IMR-90 (cell line): ENCODE results near the gene GPR180. TPM values are rescaled to one million over a fixed set of nuclear protein-coding genes. Genes with fewer than 3 reads are reported as not detected.
A peak's percentile ranks its signal among the peaks of the same experiment; 100 is the strongest.

ENCODE experiments used
- ATAC-seq: fragments of 200-7000 bp; cut with Tn5 transposase; 2 replicates; pipeline ENCODE4 v1.9.1; 2020; ENCODE audit warnings: low read depth, mild to moderate bottlenecking, moderate library complexity
- BruUV-seq: library from RNA; stranded (reverse); fragments of 400-500 nt; replicated peaks from 2 replicates; lab custom pipeline; 2021; lab: Mats Ljungman, UMichigan
- CTCF ChIA-PET: fragments of 300-600 bp; formaldehyde crosslinking; extraction: SDS; loops from one replicate; lab custom pipeline; 2021; ENCODE audit warnings: antibody characterized with exemption; lab: Yijun Ruan, JAX
- POLR2A ChIA-PET: fragments of 300-600 bp; sonication (Branson Sonifier 250); formaldehyde crosslinking; loops from one replicate; lab custom pipeline; 2022; ENCODE audit warnings: antibody characterized with exemption; ENCODE audit not compliant: unreplicated experiment; lab: Charles Lee
- DNase-seq: peaks from one replicate; pipeline ENCODE4 v3.0.0; 2013
- H2AFZ ChIP-seq: replicated peaks from 2 replicates; pipeline ENCODE3; 2013; ENCODE audit warnings: low read length, mild to moderate bottlenecking; ENCODE audit not compliant: poor library complexity
- H2AK5ac ChIP-seq: 2 replicates; pipeline ENCODE4 v1.6.1; 2013; ENCODE audit warnings: low read depth, low read length, inconsistent platforms
- H2AK9ac ChIP-seq: replicated peaks from 2 replicates; pipeline ENCODE3; 2013; ENCODE audit warnings: mild to moderate bottlenecking, low read depth, low read length, moderate library complexity; ENCODE audit not compliant: poor library complexity
- H2BK120ac ChIP-seq: 2 replicates; pipeline ENCODE4 v1.6.1; 2013; ENCODE audit warnings: low read depth, low read length, inconsistent platforms
- H2BK15ac ChIP-seq: 3 replicates; pipeline ENCODE4 v1.6.1; 2013; ENCODE audit warnings: low read depth, low read length, inconsistent platforms
- H2BK20ac ChIP-seq: 2 replicates; pipeline ENCODE4 v1.6.1; 2013; ENCODE audit warnings: low read depth, mild to moderate bottlenecking, inconsistent platforms, low read length, moderate library complexity
- H2BK5ac ChIP-seq: 2 replicates; pipeline ENCODE4 v1.6.1; 2013; ENCODE audit warnings: mild to moderate bottlenecking, low read depth, low read length, inconsistent platforms; ENCODE audit not compliant: poor library complexity, severe bottlenecking
- H3K14ac ChIP-seq: replicated peaks from 2 replicates; pipeline ENCODE4 v1.6.1; 2013; ENCODE audit warnings: low read depth, low read length, inconsistent platforms
- H3K18ac ChIP-seq: 2 replicates; pipeline ENCODE4 v1.6.1; 2013; ENCODE audit warnings: low read depth, low read length, control low read depth
- H3K23ac ChIP-seq: 2 replicates; pipeline ENCODE4 v1.6.1; 2013; ENCODE audit warnings: low read depth, low read length, inconsistent platforms
- H3K27ac ChIP-seq: 2 replicates; pipeline ENCODE4 v1.5.1; 2013; ENCODE audit warnings: mild to moderate bottlenecking, control low read depth, low read length; ENCODE audit not compliant: insufficient read depth
- H3K27me3 ChIP-seq: 2 replicates; pipeline ENCODE4 v1.6.1; 2013; ENCODE audit warnings: low read length; ENCODE audit not compliant: control insufficient read depth, insufficient read depth
- H3K36me3 ChIP-seq: 2 replicates; pipeline ENCODE4 v1.6.1; 2013; ENCODE audit warnings: low read length, mixed read lengths; ENCODE audit not compliant: control insufficient read depth, insufficient read depth
- H3K4ac ChIP-seq: 2 replicates; pipeline ENCODE4 v1.6.1; 2013; ENCODE audit warnings: low read depth, low read length, inconsistent platforms
- H3K4me1 ChIP-seq: 2 replicates; pipeline ENCODE4 v1.6.1; 2013; ENCODE audit warnings: low read length, mixed read lengths; ENCODE audit not compliant: control insufficient read depth, insufficient read depth
- H3K4me2 ChIP-seq: 2 replicates; pipeline ENCODE4 v1.6.1; 2013; ENCODE audit warnings: low read depth, mild to moderate bottlenecking, control low read depth, low read length, moderate library complexity
- H3K4me3 ChIP-seq: 2 replicates; pipeline ENCODE4 v1.5.1; 2013; ENCODE audit warnings: low read depth, mild to moderate bottlenecking, control low read depth, low read length, moderate library complexity; ENCODE audit not compliant: insufficient read depth
- H3K56ac ChIP-seq: 2 replicates; pipeline ENCODE4 v1.6.1; 2013; ENCODE audit warnings: low read length, inconsistent platforms; ENCODE audit not compliant: insufficient read depth; ENCODE audit errors: extremely low read depth
- H3K79me1 ChIP-seq, 2 experiments: 2 replicates each; pipeline ENCODE4 v1.6.1; 2013; ENCODE audit warnings: low read length in 2 of 2, inconsistent platforms in 1 of 2, low read depth in 1 of 2
- H3K9ac ChIP-seq: 2 replicates; pipeline ENCODE4 v1.6.1; 2013; ENCODE audit warnings: low read depth, low read length, control low read depth
- H3K9me1 ChIP-seq: 2 replicates; pipeline ENCODE4 v1.6.1; 2013; ENCODE audit warnings: low read length, inconsistent platforms; ENCODE audit not compliant: insufficient read depth
- H3K9me3 ChIP-seq: 2 replicates; pipeline ENCODE4 v1.6.1; 2013; ENCODE audit warnings: low read length; ENCODE audit not compliant: control insufficient read depth, insufficient read depth
- H4K20me1 ChIP-seq: 2 replicates; pipeline ENCODE4 v1.6.1; 2013; ENCODE audit warnings: low read length, inconsistent platforms; ENCODE audit not compliant: insufficient read depth
- H4K5ac ChIP-seq: 2 replicates; pipeline ENCODE4 v1.6.1; 2013; ENCODE audit warnings: mild to moderate bottlenecking, low read depth, low read length, control low read depth
- H4K8ac ChIP-seq, 2 experiments: 2 replicates each; pipeline ENCODE4 v1.6.1; 2013; ENCODE audit warnings: low read depth in 2 of 2, low read length in 2 of 2, control low read depth in 1 of 2, inconsistent platforms in 1 of 2
- H4K91ac ChIP-seq: 2 replicates; pipeline ENCODE4 v1.6.1; 2013; ENCODE audit warnings: low read depth, low read length, inconsistent platforms; ENCODE audit not compliant: insufficient read depth
- FOS ChIP-seq: fragments of 150-350 bp; IDR thresholded peaks from 2 replicates; pipeline ENCODE4 v1.6.1; 2016; ENCODE audit warnings: low read depth, low read length
- MAFK ChIP-seq: IDR thresholded peaks from 2 replicates; pipeline ENCODE4 v1.6.1; 2012; ENCODE audit warnings: low read depth, low read length, improper control_type of control experiment
- POLR2A ChIP-seq: IDR thresholded peaks from 2 replicates; pipeline ENCODE4 v1.6.1; 2012; ENCODE audit warnings: mild to moderate bottlenecking, low read depth, low read length
- RAD21 ChIP-seq: IDR thresholded peaks from 2 replicates; pipeline ENCODE4 v1.6.1; 2012; ENCODE audit warnings: low read length, improper control_type of control experiment
- WGBS, 2 experiments: methylation state at CpG; one replicate each; pipeline versions ENCODE4 v1.1.5 to v1.1.7; 2013; ENCODE audit warnings: missing lambda C conversion rate in 2 of 2; ENCODE audit not compliant: insufficient read length in 1 of 2; ENCODE audit errors: extremely low coverage in 2 of 2; 5-methylcytosine and 5-hydroxymethylcytosine counted together
- dilution Hi-C: fragments of 300-500 bp; cut with HindIII; formaldehyde crosslinking; loops from one replicate; pipeline ENCODE4 v1.14.3; 2018; ENCODE audit warnings: low sequenced_read_pairs; ENCODE audit not compliant: unreplicated experiment
- in situ Hi-C: fragments of 300-500 bp; cut with MboI; formaldehyde crosslinking; loops from 3 replicates; pipeline ENCODE4 v1.14.3; 2019; ENCODE audit warnings: low sequenced_read_pairs, inconsistent platforms, mixed read lengths
- intact Hi-C: fragments of 100-400 bp; cut with micrococcal nuclease; formaldehyde crosslinking; loops from 2 replicates; pipeline ENCODE4 v1.10.0; 2022
- polyA plus RNA-seq, 3 experiments: library from polyadenylated mRNA; depleted of rRNA; stranded (reverse); fragments of >200 nt; gene quantifications; 2 replicates each; pipeline ENCODE4 v1.2.3, GENCODE V29; 2012; ENCODE audit warnings: low replicate concordance in 1 of 3
- total RNA-seq: library from RNA; depleted of rRNA; stranded (reverse); fragments of >200 nt; gene quantifications from 2 replicates; pipeline ENCODE4 v1.2.3, GENCODE V29; 2012

GPR180 gene
- total and polyA plus RNA-seq, 2 of the 4 experiments (the other 2 are of a cell fraction) = 2.8 to 10.8 TPM

GRCh38 chr13:94662274-94662945, 60.8 kb downstream of the GPR180 start:
- Histone ChIP-seq H3K4ac (no peak overlapping the region), H3K79me1 (no peaks in the 10 kb centered on the region), H3K9me1 (peaks cover 4% of the 10 kb centered on the region; the same call in 1 of the 2 replicates), H3K4me3 (no peak overlapping the region), H4K5ac (no peak overlapping the region), H3K36me3 (no peaks in the 10 kb centered on the region), H4K20me1 (no peaks in the 10 kb centered on the region), H3K27me3 (peaks cover 47% of the 10 kb centered on the region), H3K14ac (no peak overlapping the region), H4K91ac (no peak overlapping the region), H2AFZ (no peak overlapping the region), H3K56ac (no peak overlapping the region), H3K23ac (no peak overlapping the region), H3K27ac (no peak overlapping the region), H2BK120ac (no peak overlapping the region), H2BK5ac (no peak overlapping the region), H2AK5ac (no peak overlapping the region), H2AK9ac (no peak overlapping the region), H3K4me1 (peaks cover 3% of the 10 kb centered on the region; the same call in 1 of the 2 replicates), H2BK15ac (no peak overlapping the region), H3K18ac (no peak overlapping the region), H3K4me2 (peak overlapping the region; percentile 56), H2BK20ac (no peak overlapping the region), H4K8ac (no peak overlapping the region), H3K9me3 (no peaks in the 10 kb centered on the region; the same call in 1 of the 2 replicates), H3K9ac (no peak overlapping the region)
- ATAC-seq = no peak
- dilution Hi-C loops (no loop called here), intact Hi-C loops (no loop called here), in situ Hi-C loops (loop anchor here (25.0 kb wide), 1 partner anchor 750 kb away; no protein-coding TSS in a partner anchor)
- TF ChIP-seq FOS (no peak), RAD21 (no peak), POLR2A (no peak), MAFK (no peak)
- no CpG with 5 or more reads among the region's 12 CpGs for WGBS, 2 experiments
- ChIA-PET POLR2A (no interaction called here), CTCF (interaction anchor here (0.6 kb wide), 1 partner anchor 15 kb away, joined by 3 read pairs; no protein-coding TSS in a partner anchor)
- no peak for DNase-seq
- BruUV-seq = no TSS peak
